HepG2 (cell line): ENCODE data around the gene SEC11A. TPM values are rescaled to one million over a fixed set of nuclear protein-coding genes. Genes with fewer than 3 reads are reported as not detected.
A peak's percentile ranks its signal among the peaks of the same experiment; 100 is the strongest.

Experiments
- CHD4 ChIP-seq: fragments of 200-600 bp; sonication (generic); IDR thresholded peaks from 2 replicates; pipeline ENCODE4 v1.7.0; 2017; ENCODE audit warnings: mild to moderate bottlenecking, low read length, borderline replicate concordance
- FOXJ3 ChIP-seq: sonication (generic); formaldehyde crosslinking; IDR thresholded peaks from 2 replicates; pipeline ENCODE4 v1.4.0; 2020; ENCODE audit warnings: missing genetic modification reagents, mild to moderate bottlenecking, borderline replicate concordance
- JUNB ChIP-seq: sonication (generic); formaldehyde crosslinking; IDR thresholded peaks from 2 replicates; pipeline ENCODE4 v1.8.0; 2022; ENCODE audit warnings: missing genetic modification reagents, mild to moderate bottlenecking, borderline replicate concordance
- LCORL ChIP-seq, 2 experiments: fragments of 450-650 bp in 1 of 2; sonication (generic) in 1 of 2; formaldehyde crosslinking in 1 of 2; IDR thresholded peaks; 2 replicates each; pipeline versions ENCODE4 v1.5.0 to v1.6.1; 2017 to 2020; ENCODE audit warnings: antibody characterized with exemption in 1 of 2, missing genetic modification reagents in 1 of 2
- MTA1 ChIP-seq: sonication (generic); formaldehyde crosslinking; IDR thresholded peaks from 2 replicates; pipeline ENCODE4 v1.4.0; 2020; ENCODE audit warnings: missing genetic modification reagents, mild to moderate bottlenecking, borderline replicate concordance
- NBN ChIP-seq: fragments of 450-650 bp; conservative IDR thresholded peaks from 2 replicates; pipeline ENCODE4 v1.6.1; 2017
- NR2F6 ChIP-seq, 2 experiments: IDR thresholded peaks; 2 replicates each; pipeline ENCODE4 v1.6.1; 2016; ENCODE audit warnings: antibody characterized with exemption in 1 of 2, mild to moderate bottlenecking in 1 of 2
- PRPF4 ChIP-seq: fragments of 200-400 bp; formaldehyde crosslinking; IDR thresholded peaks from 2 replicates; pipeline ENCODE4 v1.6.1; 2016; ENCODE audit warnings: low read length, low read depth; ENCODE audit not compliant: poor library complexity, severe bottlenecking
- RCOR2 ChIP-seq: IDR thresholded peaks from 2 replicates; pipeline ENCODE4 v1.6.1; 2016; ENCODE audit warnings: missing biosample characterization, missing genetic modification reagents
- RELA ChIP-seq: sonication (generic); formaldehyde crosslinking; IDR thresholded peaks from 2 replicates; pipeline ENCODE4 v1.4.0; 2020; ENCODE audit warnings: missing genetic modification reagents
- RXRA ChIP-seq: sonication (generic); formaldehyde crosslinking; IDR thresholded peaks from 2 replicates; pipeline ENCODE4 v1.5.1; 2020; ENCODE audit warnings: missing genetic modification reagents
- STAG1 ChIP-seq: sonication (generic); formaldehyde crosslinking; IDR thresholded peaks from 2 replicates; pipeline ENCODE4 v1.4.0; 2020; ENCODE audit warnings: missing genetic modification reagents
- TOE1 ChIP-seq: sonication (generic); formaldehyde crosslinking; IDR thresholded peaks from 2 replicates; pipeline ENCODE4 v1.4.0; 2020; ENCODE audit warnings: mild to moderate bottlenecking, missing genetic modification reagents
- TSC22D2 ChIP-seq: sonication (generic); formaldehyde crosslinking; IDR thresholded peaks from 2 replicates; pipeline ENCODE4 v1.5.1; 2020; ENCODE audit warnings: missing genetic modification reagents, mild to moderate bottlenecking, borderline replicate concordance
- XRCC5 ChIP-seq: fragments of 200-400 bp; formaldehyde crosslinking; optimal IDR thresholded peaks from 2 replicates; pipeline ENCODE3; 2017; ENCODE audit warnings: mild to moderate bottlenecking, low read length
- ZBTB44 ChIP-seq: sonication (generic); formaldehyde crosslinking; IDR thresholded peaks from 2 replicates; pipeline ENCODE4 v1.4.0; 2020; ENCODE audit warnings: missing genetic modification reagents
- ZNF136 ChIP-seq: sonication (generic); formaldehyde crosslinking; IDR thresholded peaks from 2 replicates; pipeline ENCODE4 v1.8.1; 2022; ENCODE audit warnings: low read depth, mild to moderate bottlenecking, moderate library complexity, missing genetic modification reagents
- ZNF414 ChIP-seq: sonication (generic); formaldehyde crosslinking; IDR thresholded peaks from 2 replicates; pipeline ENCODE4 v1.5.0; 2020; ENCODE audit warnings: missing genetic modification reagents
- ZNF430 ChIP-seq: sonication (generic); formaldehyde crosslinking; IDR thresholded peaks from 2 replicates; pipeline ENCODE4 v1.9.0; 2021; ENCODE audit warnings: mild to moderate bottlenecking, missing genetic modification reagents
- ZNF572 ChIP-seq: sonication (generic); formaldehyde crosslinking; IDR thresholded peaks from 2 replicates; pipeline ENCODE4 v1.5.1; 2020; ENCODE audit warnings: mild to moderate bottlenecking, missing genetic modification reagents
- ZNF614 ChIP-seq: IDR thresholded peaks from 2 replicates; pipeline ENCODE4 v1.6.1; 2018; ENCODE audit warnings: missing biosample characterization, missing genetic modification reagents, inconsistent platforms, borderline replicate concordance
- ZNF687 ChIP-seq: sonication (generic); formaldehyde crosslinking; IDR thresholded peaks from 2 replicates; pipeline ENCODE4 v1.5.1; 2020; ENCODE audit warnings: mild to moderate bottlenecking, missing genetic modification reagents, moderate library complexity
- ZNF773 ChIP-seq: sonication (generic); formaldehyde crosslinking; IDR thresholded peaks from 2 replicates; pipeline ENCODE4 v1.4.0; 2020; ENCODE audit warnings: missing genetic modification reagents, borderline replicate concordance
- ZNF878 ChIP-seq: sonication (generic); formaldehyde crosslinking; IDR thresholded peaks from 2 replicates; pipeline ENCODE4 v1.8.1; 2023; ENCODE audit warnings: mild to moderate bottlenecking, missing genetic modification reagents, moderate library complexity
- polyA plus RNA-seq, 8 experiments: library from polyadenylated mRNA; depleted of rRNA in 3 of 8; stranded (reverse) in 7 of 8; unstranded in 1 of 8; fragments of >200 nt; fragmentation: Illumina TruSeq in 4 of 8; extraction: Trizol in 4 of 8; gene quantifications; 2 replicates each; pipeline versions ENCODE4 v1.2.1 to v1.2.3, GENCODE V29; 2011 to 2016; ENCODE audit warnings: low read depth in 4 of 8, missing spikeins in 1 of 8, mixed read lengths in 1 of 8; ENCODE audit not compliant: insufficient read depth in 1 of 8
- total RNA-seq, 5 experiments: library from RNA; depleted of rRNA; stranded (reverse); fragments of >200 nt; fragmentation: Illumina TruSeq; extraction: Trizol; gene quantifications; 2 replicates each; pipeline ENCODE4 v1.2.3, GENCODE V29; 2016; ENCODE audit warnings: low read depth in 1 of 5

SEC11A gene
- total and polyA plus RNA-seq, 2 of the 13 experiments (the other 11 are each of a cell fraction or from before 2014, with no cell fraction given): 141 to 230 TPM

GRCh38 chr15:84716036-84716732, at the start of gene SEC11A (continued):
- TF ChIP-seq LCORL (IDR thresholded peaks at IDR 0.05) (0 out of 2 replicates have a peak, but pooled peaks have one; percentile 5), LCORL (CRISPR knock-in tag; IDR thresholded peaks at IDR 0.05) (peak; percentile 85), ZBTB44 (CRISPR knock-in tag) (0 out of 2 replicates have a peak, but pooled peaks have one; percentile 75), ZNF687 (CRISPR knock-in tag) (peak; percentile 97), ZNF136 (peak; percentile 91), ZNF430 (CRISPR knock-in tag) (peak; percentile 28; the same call in 1 of the 2 replicates), MTA1 (CRISPR knock-in tag) (peak; percentile 36; the same call in 1 of the 2 replicates), ZNF572 (peak; percentile 86; the same call in 1 of the 2 replicates), RELA (CRISPR knock-in tag) (0 out of 2 replicates have a peak, but pooled peaks have one; percentile 64), TSC22D2 (CRISPR knock-in tag) (peak; percentile 59; the same call in 1 of the 2 replicates), ZNF773 (CRISPR knock-in tag) (peak; percentile 80; the same call in 1 of the 2 replicates), XRCC5 (peak; percentile 21), JUNB (CRISPR knock-in tag) (0 out of 2 replicates have a peak, but pooled peaks have one; percentile 23), ZNF878 (CRISPR knock-in tag) (peak; percentile 82; the same call in 1 of the 2 replicates), FOXJ3 (CRISPR knock-in tag) (peak; percentile 28; the same call in 1 of the 2 replicates), CHD4 (no peak), NBN (no peak), ZNF414 (peak; percentile 79; the same call in 1 of the 2 replicates), ZNF614 (CRISPR knock-in tag) (peak; percentile 61), RXRA (CRISPR knock-in tag) (peak; percentile 78), PRPF4 (no peak), STAG1 (CRISPR knock-in tag) (0 out of 2 replicates have a peak, but pooled peaks have one; percentile 2), NR2F6 (IDR thresholded peaks at IDR 0.05) (no peak), NR2F6 (CRISPR knock-in tag; IDR thresholded peaks at IDR 0.05) (peak; percentile 63), RCOR2 (CRISPR knock-in tag) (no peak), TOE1 (CRISPR knock-in tag) (no peak)
